HG02588 (cell line): ENCODE results near the gene SLC34A2.

ENCODE experiments used
- ATAC-seq: cut with Tn5 transposase; IDR thresholded peaks from one replicate; pipeline ENCODE4 v1.9.1; 2021; ENCODE audit warnings: mild to moderate bottlenecking, moderate library complexity; ENCODE audit not compliant: unreplicated experiment

Gene SLC34A2

GRCh38 chr4:25722964-25723363 is 67.3 kb downstream of the SLC34A2 start:
- ATAC-seq = no peak

- ATAC-seq = no peak
Measured at GRCh38 chr4:25723409-25723808, 67.8 kb downstream of the SLC34A2 start.

GRCh38 chr4:25725870-25726269 is 70.2 kb downstream of the SLC34A2 start:
- no peak for ATAC-seq

- no peak for ATAC-seq
Measured at GRCh38 chr4:25727711-25728493, 72.3 kb downstream of the SLC34A2 start.
